GM12872 (cell line): Measurements from ENCODE around the gene LNPK.

Source experiments
- TF ChIP-seq, protein P1 (sequence below): IDR thresholded peaks from 3 replicates; pipeline ENCODE4 v1.5.1; 2011; ENCODE audit warnings: low read depth, mild to moderate bottlenecking, low read length, moderate library complexity; ENCODE audit not compliant: insufficient read depth

LNPK gene

GRCh38 chr2:176001916-176002687 lies at the start of gene LNPK:
Gene LNPK (minus strand): TSS chr2:176002267. CDS start chr2:175995584, 6,683 bp downstream.
- TF ChIP-seq, protein P1, sequence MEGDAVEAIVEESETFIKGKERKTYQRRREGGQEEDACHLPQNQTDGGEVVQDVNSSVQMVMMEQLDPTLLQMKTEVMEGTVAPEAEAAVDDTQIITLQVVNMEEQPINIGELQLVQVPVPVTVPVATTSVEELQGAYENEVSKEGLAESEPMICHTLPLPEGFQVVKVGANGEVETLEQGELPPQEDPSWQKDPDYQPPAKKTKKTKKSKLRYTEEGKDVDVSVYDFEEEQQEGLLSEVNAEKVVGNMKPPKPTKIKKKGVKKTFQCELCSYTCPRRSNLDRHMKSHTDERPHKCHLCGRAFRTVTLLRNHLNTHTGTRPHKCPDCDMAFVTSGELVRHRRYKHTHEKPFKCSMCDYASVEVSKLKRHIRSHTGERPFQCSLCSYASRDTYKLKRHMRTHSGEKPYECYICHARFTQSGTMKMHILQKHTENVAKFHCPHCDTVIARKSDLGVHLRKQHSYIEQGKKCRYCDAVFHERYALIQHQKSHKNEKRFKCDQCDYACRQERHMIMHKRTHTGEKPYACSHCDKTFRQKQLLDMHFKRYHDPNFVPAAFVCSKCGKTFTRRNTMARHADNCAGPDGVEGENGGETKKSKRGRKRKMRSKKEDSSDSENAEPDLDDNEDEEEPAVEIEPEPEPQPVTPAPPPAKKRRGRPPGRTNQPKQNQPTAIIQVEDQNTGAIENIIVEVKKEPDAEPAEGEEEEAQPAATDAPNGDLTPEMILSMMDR = no peak

DNA sequence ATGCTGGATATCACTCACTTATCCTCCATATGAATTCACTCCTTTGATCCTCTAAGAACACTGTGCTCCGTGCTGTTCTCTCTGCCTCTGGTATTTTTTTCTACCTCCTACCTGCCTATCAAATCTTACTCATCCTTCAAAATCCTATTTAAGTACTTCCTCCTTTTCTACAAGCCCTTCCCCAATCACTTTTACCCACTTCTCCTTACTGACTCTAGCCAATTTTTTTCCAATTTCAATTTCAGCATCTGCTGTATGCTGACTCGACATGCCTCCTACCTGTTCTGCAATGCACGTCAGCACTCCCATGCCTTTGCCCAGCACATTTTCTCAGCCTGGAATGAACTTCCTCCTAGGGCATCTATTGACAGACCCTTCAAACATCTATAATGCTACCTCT lies 37.3 kb upstream of the LNPK start:
- TF ChIP-seq, protein P1 = no peak

GRCh38 chr2:176038694-176039093 lies 36.6 kb upstream of the LNPK start:
- TF ChIP-seq, protein P1 = no peak

- TF ChIP-seq, protein P1 = no peak
Measured at GRCh38 chr2:176035013-176035691, 33.1 kb upstream of the LNPK start.

DNA sequence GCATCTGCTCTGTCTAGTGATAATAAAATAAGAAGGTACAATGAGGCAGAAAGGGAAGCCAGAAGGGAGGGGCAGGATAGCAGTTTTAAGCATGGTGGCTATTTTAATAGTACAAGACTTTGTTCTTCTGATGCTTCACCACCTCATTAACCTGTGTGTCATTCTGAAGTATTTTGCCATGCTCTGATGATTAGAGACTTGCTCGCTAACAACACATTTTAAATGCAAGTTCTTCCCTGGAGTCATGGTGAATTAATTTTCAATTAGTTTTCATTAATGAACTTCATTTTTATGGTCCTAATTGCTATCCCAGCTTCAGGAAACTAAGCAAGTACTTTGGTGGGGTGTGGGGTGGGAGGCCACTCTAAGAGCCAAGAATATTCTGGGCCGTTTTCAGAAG lies 25.7 kb upstream of the LNPK start:
- TF ChIP-seq, protein P1 = no peak

GRCh38 chr2:176025932-176026331 lies 23.9 kb upstream of the LNPK start:
- TF ChIP-seq, protein P1 = no peak

DNA sequence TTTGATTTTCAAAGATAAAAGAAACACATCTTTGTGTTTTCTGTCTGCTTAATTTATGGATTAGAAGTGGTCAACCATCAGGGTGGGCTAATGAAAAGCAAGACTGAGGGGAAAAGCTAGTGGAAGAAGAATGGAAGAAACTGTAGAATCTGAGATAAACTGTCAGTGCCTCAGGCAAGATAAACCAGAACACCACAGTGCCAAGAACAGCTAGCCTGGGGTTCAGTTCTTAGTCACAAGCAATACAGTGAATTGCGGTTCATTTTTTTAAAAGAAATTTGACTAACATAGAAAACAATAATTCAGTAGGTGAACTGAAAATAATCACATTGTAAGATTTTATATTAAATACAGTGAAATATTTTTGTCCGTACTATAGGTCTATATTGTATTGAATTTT lies 22.0 kb upstream of the LNPK start:
- TF ChIP-seq, protein P1 = no peak
